Ammon's horn (tissue), 1 donor: ENCODE data around the gene ACAD10.
"Not testable (repeated sequence)": the region's sequence is repeated elsewhere in the genome, so short reads cannot be mapped to it uniquely, and the experiment has no call there.

Experiments
- DNase-seq: peaks from one replicate; pipeline ENCODE4 v3.0.0-alpha.2; 2016; ENCODE audit warnings: low spot score

ACAD10 gene

GRCh38 chr12:111687255-111687654, 1.4 kb downstream of the ACAD10 start:
- no peak for DNase-seq

- no peak for DNase-seq
Measured at GRCh38 chr12:111687952-111688351, 2.1 kb downstream of the ACAD10 start.

- DNase-seq = no peak
Measured at GRCh38 chr12:111691262-111691661, 5.4 kb downstream of the ACAD10 start.

GRCh38 chr12:111692575-111693210, 6.8 kb downstream of the ACAD10 start:
- DNase-seq = no peak

- DNase-seq = no peak
Measured at GRCh38 chr12:111693818-111694217, 8.0 kb downstream of the ACAD10 start.

- no peak for DNase-seq
Measured at GRCh38 chr12:111699962-111700361, 14.1 kb downstream of the ACAD10 start.

GRCh38 chr12:111705672-111706071, 19.8 kb downstream of the ACAD10 start:
- no peak for DNase-seq

GRCh38 chr12:111706145-111706544, 20.3 kb downstream of the ACAD10 start:
- no peak for DNase-seq

- peak; percentile 50 for DNase-seq
Measured at GRCh38 chr12:111715279-111715678, 29.4 kb downstream of the ACAD10 start.

- DNase-seq = not testable (repeated sequence)
Measured at GRCh38 chr12:111719316-111719715, 33.5 kb downstream of the ACAD10 start.

- no peak for DNase-seq
Measured at GRCh38 chr12:111720457-111720856, 34.6 kb downstream of the ACAD10 start.

- DNase-seq = not testable (repeated sequence)
Measured at GRCh38 chr12:111723646-111724360, 38.0 kb downstream of the ACAD10 start.

GRCh38 chr12:111728795-111729194, 42.9 kb downstream of the ACAD10 start:
- no peak for DNase-seq

GRCh38 chr12:111730420-111730819, 44.6 kb downstream of the ACAD10 start:
- DNase-seq = no peak

- no peak for DNase-seq
Measured at GRCh38 chr12:111732786-111733185, 46.9 kb downstream of the ACAD10 start.

- no peak for DNase-seq
Measured at GRCh38 chr12:111733340-111733915, 47.6 kb downstream of the ACAD10 start.

- DNase-seq = not testable (repeated sequence)
Measured at GRCh38 chr12:111739524-111739923, 53.7 kb downstream of the ACAD10 start.

GRCh38 chr12:111741235-111741812, 55.5 kb downstream of the ACAD10 start:
- DNase-seq = no peak

GRCh38 chr12:111745211-111745610, 59.4 kb downstream of the ACAD10 start:
- DNase-seq = no peak

GRCh38 chr12:111747333-111747732, 61.5 kb downstream of the ACAD10 start:
- DNase-seq = no peak

- DNase-seq = no peak
Measured at GRCh38 chr12:111748151-111748672, 62.4 kb downstream of the ACAD10 start.

GRCh38 chr12:111748867-111749266, 63.0 kb downstream of the ACAD10 start:
- no peak for DNase-seq

- no peak for DNase-seq
Measured at GRCh38 chr12:111749391-111749790, 63.5 kb downstream of the ACAD10 start.
